ENCODE data around the gene PSMB11. TPM values are rescaled to one million over a fixed set of nuclear protein-coding genes. Genes with fewer than 3 reads are reported as not detected.

PSMB11 gene
- total RNA-seq, 2 donors from 2014 or later, result not detected

GRCh38 chr14:23071244-23071920 lies 29.4 kb downstream of the PSMB11 start:
- intact Hi-C loops (cut with DNase I), result no loop called here
- ATAC-seq (peak; percentile 95), DNase-seq (peak; percentile 86)

- DNase-seq (no peak), ATAC-seq (peak; percentile 5 to 12)
- intact Hi-C loops (cut with DNase I), result no loop called here
Observed at GRCh38 chr14:23071921-23072539, 30.0 kb downstream of the PSMB11 start.

GRCh38 chr14:23074906-23075305 lies 32.9 kb downstream of the PSMB11 start:
- intact Hi-C loops (cut with DNase I), result no loop called here
- DNase-seq (no peak), ATAC-seq (no peak)

GRCh38 chr14:23076785-23077408 lies 34.9 kb downstream of the PSMB11 start:
- no peak for DNase-seq
- intact Hi-C loops (cut with DNase I), result no loop called here
- ATAC-seq, result no peak

GRCh38 chr14:23077962-23078361 lies 36.0 kb downstream of the PSMB11 start:
- ATAC-seq (no peak), DNase-seq (no peak)
- intact Hi-C loops (cut with DNase I), result no loop called here

- DNase-seq, result peak; percentile 74
- intact Hi-C loops (cut with DNase I), result no loop called here
- ATAC-seq, result peak; percentile 91 to 98
Observed at GRCh38 chr14:23078692-23079116, 36.7 kb downstream of the PSMB11 start.

- ATAC-seq, result no peak
- DNase-seq, result no peak
- intact Hi-C loops (cut with DNase I), result no loop called here
Observed at GRCh38 chr14:23079716-23080115, 37.7 kb downstream of the PSMB11 start.

GRCh38 chr14:23080474-23080873 lies 38.5 kb downstream of the PSMB11 start:
- no peak for DNase-seq
- intact Hi-C loops (cut with DNase I), result no loop called here
- ATAC-seq, result no peak

GRCh38 chr14:23085458-23085857 lies 43.4 kb downstream of the PSMB11 start:
- ATAC-seq (no peak), DNase-seq (no peak)
- intact Hi-C loops (cut with DNase I), result no loop called here

- ATAC-seq (no peak), DNase-seq (no peak)
- intact Hi-C loops (cut with DNase I), result no loop called here
Observed at GRCh38 chr14:23086565-23086964, 44.6 kb downstream of the PSMB11 start.

GRCh38 chr14:23089498-23090253 lies 47.7 kb downstream of the PSMB11 start:
- DNase-seq (no peak), ATAC-seq (no peak)
- intact Hi-C loops (cut with DNase I), result no loop called here

GRCh38 chr14:23090254-23090636 lies 48.2 kb downstream of the PSMB11 start:
- no peak for ATAC-seq
- no peak for DNase-seq
- intact Hi-C loops (cut with DNase I), result no loop called here

GRCh38 chr14:23091294-23092225 lies 49.5 kb downstream of the PSMB11 start:
- ATAC-seq (no peak), DNase-seq (no peak)
- intact Hi-C loops (cut with DNase I), result no loop called here

- intact Hi-C loops (cut with DNase I), result no loop called here
Observed at GRCh38 chr14:23093104-23093503, 51.1 kb downstream of the PSMB11 start.

GRCh38 chr14:23093526-23093925 lies 51.5 kb downstream of the PSMB11 start:
- ATAC-seq (no peak), DNase-seq (no peak)
- intact Hi-C loops (cut with DNase I), result no loop called here

More at GRCh38 chr14:23093104-23093503, 51.1 kb downstream of the PSMB11 start:
- no peak for DNase-seq
- no peak for ATAC-seq
